ENCODE results near the gene NLRP9.

DNA sequence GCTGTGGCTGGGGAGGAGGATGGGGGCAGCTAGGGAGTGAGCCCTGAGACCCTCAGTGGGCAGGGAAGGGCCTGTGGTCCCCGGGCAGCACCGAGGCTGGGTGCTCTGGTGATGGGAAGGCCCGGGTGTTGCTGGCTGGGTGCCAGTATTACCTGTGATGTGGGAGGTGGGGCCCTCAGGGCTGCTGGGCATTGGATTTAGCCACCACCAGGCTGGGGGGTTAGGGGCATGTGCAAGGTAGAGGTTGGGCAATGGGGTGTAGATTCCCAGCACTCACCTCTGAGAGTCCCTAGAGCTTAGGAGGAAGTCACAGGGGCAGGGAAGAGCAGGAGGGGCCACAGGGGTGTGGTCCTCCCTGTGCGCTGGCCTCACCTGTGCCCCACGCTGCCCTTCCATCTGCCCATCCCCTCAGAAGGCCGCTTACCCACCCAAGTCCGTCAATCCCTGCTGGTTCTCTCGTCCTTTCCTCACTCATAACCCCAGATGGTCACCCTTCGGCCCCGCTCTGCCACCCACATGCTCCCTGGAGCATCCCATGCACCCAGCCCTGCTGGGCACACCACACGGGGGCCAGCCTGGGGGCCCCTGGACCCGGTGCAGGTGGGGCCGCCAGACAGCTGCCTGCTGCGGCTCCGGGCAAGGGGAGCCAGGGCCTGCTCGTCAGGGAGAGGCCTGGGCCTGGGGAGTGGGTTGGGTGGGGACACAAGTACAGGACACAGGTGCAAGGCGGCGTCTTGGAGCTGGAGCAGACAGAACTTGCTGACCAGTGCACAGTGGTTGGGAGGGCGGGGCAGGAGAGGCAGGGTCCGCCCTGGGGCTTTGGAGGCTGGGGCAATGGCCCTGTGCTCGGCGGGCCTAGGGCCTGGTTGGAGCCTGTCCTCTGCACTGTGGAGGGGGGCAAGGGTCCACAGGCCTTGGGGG is 50.7 kb downstream of the NLRP9 start:
- TF ChIP-seq POLR2A (IDR thresholded peaks at IDR 0.05; ENCODE audit: extremely low read depth, insufficient read length), result no peak
- TF ChIP-seq CTCF (IDR thresholded peaks at IDR 0.05; ENCODE audit: low read depth, low read length), result no peak
- TF ChIP-seq, protein P1, sequence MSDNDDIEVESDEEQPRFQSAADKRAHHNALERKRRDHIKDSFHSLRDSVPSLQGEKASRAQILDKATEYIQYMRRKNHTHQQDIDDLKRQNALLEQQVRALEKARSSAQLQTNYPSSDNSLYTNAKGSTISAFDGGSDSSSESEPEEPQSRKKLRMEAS (IDR thresholded peaks at IDR 0.05; ENCODE audit: low read depth, low read length), result no peak

Measured in NB4 (cell line).